Skeletal muscle satellite cell (primary cell): ENCODE data around the gene GPR17.

Source experiments
- H3K27me3 ChIP-seq: 2 replicates; pipeline ENCODE4 v1.7.0; 2013; ENCODE audit warnings: low read length; ENCODE audit not compliant: control insufficient read depth, insufficient read depth
- H3K36me3 ChIP-seq: 2 replicates; pipeline ENCODE4 v1.7.0; 2013; ENCODE audit warnings: mild to moderate bottlenecking, control low read depth, low read length; ENCODE audit not compliant: insufficient read depth
- H3K4me1 ChIP-seq: 2 replicates; pipeline ENCODE4 v1.7.0; 2013; ENCODE audit warnings: low read length; ENCODE audit not compliant: control insufficient read depth, insufficient read depth
- H3K4me2 ChIP-seq: 2 replicates; pipeline ENCODE4 v1.7.0; 2013; ENCODE audit warnings: mild to moderate bottlenecking, low read length
- H3K4me3 ChIP-seq: 2 replicates; pipeline ENCODE4 v1.7.0; 2013; ENCODE audit warnings: low read length
- H3K9ac ChIP-seq: 2 replicates; pipeline ENCODE4 v1.7.0; 2013; ENCODE audit warnings: mild to moderate bottlenecking, low read depth, low read length, moderate library complexity
- H3K9me3 ChIP-seq: replicated peaks from 2 replicates; pipeline ENCODE4 v1.7.0; 2013; ENCODE audit warnings: mild to moderate bottlenecking, control low read depth, low read length

Gene GPR17

GRCh38 chr2:127607399-127607908, 38.5 kb upstream of the GPR17 start:
- Histone ChIP-seq H3K4me2 (no peak overlapping the region), H3K27me3 (no peaks in the 10 kb centered on the region), H3K9me3 (peaks cover 8% of the 10 kb centered on the region), H3K36me3 (peaks cover 24% of the 10 kb centered on the region), H3K4me1 (peaks cover 4% of the 10 kb centered on the region), H3K4me3 (no peak overlapping the region), H3K9ac (no peak overlapping the region)

GRCh38 chr2:127608061-127609030, 37.6 kb upstream of the GPR17 start:
- peaks cover 2% of the 10 kb centered on the region for H3K9me3 ChIP-seq
- no peak overlapping the region for H3K4me3 ChIP-seq
- H3K4me2 ChIP-seq: no peak overlapping the region
- no peaks in the 10 kb centered on the region for H3K27me3 ChIP-seq
- peaks cover 4% of the 10 kb centered on the region for H3K4me1 ChIP-seq
- H3K9ac ChIP-seq: no peak overlapping the region
- H3K36me3 ChIP-seq: peaks cover 24% of the 10 kb centered on the region

DNA sequence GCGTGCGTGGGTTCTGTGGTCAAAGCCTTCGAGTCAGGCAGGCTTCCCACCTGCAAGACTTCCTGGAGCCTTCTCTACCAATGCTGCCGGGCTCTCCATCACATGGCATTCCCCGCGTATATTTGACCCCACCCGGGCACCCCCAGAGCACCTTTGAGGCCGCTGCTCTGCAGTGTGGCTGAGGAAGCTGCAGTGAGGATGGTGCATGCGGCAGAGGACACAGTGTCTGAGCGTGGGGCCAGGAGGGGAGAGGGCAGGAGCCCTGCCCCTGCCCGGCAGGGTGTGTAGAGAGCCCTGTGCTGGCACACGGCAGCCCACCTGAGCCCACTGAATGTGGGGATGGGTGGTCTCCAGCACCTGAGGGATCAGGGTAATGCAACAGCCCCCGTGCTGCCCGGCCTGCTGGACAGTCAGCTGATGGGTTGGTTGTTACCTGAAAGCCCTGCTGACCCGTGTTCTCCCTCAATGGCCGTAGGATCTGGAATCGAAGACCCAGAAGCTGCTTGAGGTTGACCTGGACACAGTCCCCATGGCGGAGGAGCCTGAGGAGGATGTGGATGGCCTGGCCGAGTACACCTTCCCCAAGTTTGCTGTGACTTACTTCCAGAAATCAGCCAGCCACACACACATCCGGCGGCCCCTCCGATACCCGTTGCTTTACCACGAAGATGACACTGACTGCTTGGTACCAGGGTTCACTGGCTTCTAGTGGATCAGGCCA, 36.8 kb upstream of the GPR17 start:
- Histone ChIP-seq H3K4me1 (peaks cover 6% of the 10 kb centered on the region), H3K4me3 (no peak overlapping the region), H3K4me2 (no peak overlapping the region), H3K27me3 (no peaks in the 10 kb centered on the region), H3K9ac (no peak overlapping the region), H3K36me3 (peaks cover 27% of the 10 kb centered on the region), H3K9me3 (no peaks in the 10 kb centered on the region)

GRCh38 chr2:127609818-127610217, 36.1 kb upstream of the GPR17 start:
- Histone ChIP-seq H3K4me1 (peaks cover 9% of the 10 kb centered on the region), H3K27me3 (no peaks in the 10 kb centered on the region), H3K9ac (no peak overlapping the region), H3K9me3 (no peaks in the 10 kb centered on the region), H3K4me3 (no peak overlapping the region), H3K36me3 (peaks cover 27% of the 10 kb centered on the region), H3K4me2 (no peak overlapping the region)

DNA sequence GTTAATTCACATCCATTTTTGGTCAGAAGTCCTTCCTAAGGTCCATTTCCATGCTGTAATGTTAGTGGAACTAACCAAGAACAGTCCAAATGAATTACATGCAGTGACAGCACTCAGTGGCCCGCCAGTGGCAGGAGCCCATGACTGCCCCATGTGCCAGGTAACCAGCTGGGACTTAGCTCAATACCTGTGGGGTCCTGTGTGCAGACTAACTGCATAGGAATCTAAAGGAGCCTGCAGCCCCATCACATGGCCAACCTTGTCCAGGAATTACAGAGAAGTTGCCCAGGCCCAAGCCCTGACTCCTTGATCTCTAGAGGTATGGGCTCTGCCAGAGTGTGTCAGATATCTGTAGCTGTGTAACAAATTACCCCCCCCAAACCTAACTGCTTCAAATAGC, 35.4 kb upstream of the GPR17 start:
- H3K36me3 ChIP-seq: peaks cover 27% of the 10 kb centered on the region
- no peak overlapping the region for H3K9ac ChIP-seq
- no peaks in the 10 kb centered on the region for H3K9me3 ChIP-seq
- no peak overlapping the region for H3K4me3 ChIP-seq
- H3K4me2 ChIP-seq: no peak overlapping the region
- H3K27me3 ChIP-seq: no peaks in the 10 kb centered on the region
- H3K4me1 ChIP-seq: peaks cover 13% of the 10 kb centered on the region

- Histone ChIP-seq H3K27me3 (no peaks in the 10 kb centered on the region), H3K4me1 (peaks cover 13% of the 10 kb centered on the region), H3K9ac (no peak overlapping the region)
Observed at GRCh38 chr2:127611076-127611925, 34.7 kb upstream of the GPR17 start.

GRCh38 chr2:127612111-127612822, 33.7 kb upstream of the GPR17 start:
- H3K4me2 ChIP-seq: no peak overlapping the region
- peaks cover 13% of the 10 kb centered on the region for H3K4me1 ChIP-seq
- H3K4me3 ChIP-seq: no peak overlapping the region
- no peaks in the 10 kb centered on the region for H3K27me3 ChIP-seq
- no peaks in the 10 kb centered on the region for H3K9me3 ChIP-seq
- no peak overlapping the region for H3K9ac ChIP-seq
- peaks cover 25% of the 10 kb centered on the region for H3K36me3 ChIP-seq

More at GRCh38 chr2:127611076-127611925, 34.7 kb upstream of the GPR17 start:
- Histone ChIP-seq H3K4me3 (no peak overlapping the region), H3K9me3 (no peaks in the 10 kb centered on the region), H3K36me3 (peaks cover 27% of the 10 kb centered on the region), H3K4me2 (no peak overlapping the region)

DNA sequence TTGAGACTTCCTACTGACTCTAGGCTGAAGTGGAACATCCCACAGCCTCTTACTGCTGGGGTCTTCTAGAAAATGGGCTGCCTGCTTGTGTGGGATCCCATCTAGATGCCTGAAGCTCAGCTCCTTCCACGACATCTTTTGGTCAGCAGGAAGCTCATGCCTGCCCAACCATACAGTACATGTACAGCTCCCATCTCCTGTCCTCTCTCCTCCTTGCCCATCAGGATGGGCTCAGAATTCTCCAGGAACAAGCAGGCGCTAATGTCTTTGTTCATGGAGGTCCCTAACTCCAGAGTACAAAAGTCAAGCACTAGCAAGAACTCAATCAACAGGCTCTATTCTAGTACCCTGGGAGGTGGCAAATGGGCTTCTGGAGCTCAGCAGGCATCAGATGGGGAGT, 31.7 kb upstream of the GPR17 start:
- H3K4me2 ChIP-seq: no peak overlapping the region
- peaks cover 18% of the 10 kb centered on the region for H3K36me3 ChIP-seq
- H3K9ac ChIP-seq: no peak overlapping the region
- H3K27me3 ChIP-seq: no peaks in the 10 kb centered on the region
- no peaks in the 10 kb centered on the region for H3K9me3 ChIP-seq
- H3K4me3 ChIP-seq: no peak overlapping the region
- H3K4me1 ChIP-seq: peaks cover 13% of the 10 kb centered on the region

DNA sequence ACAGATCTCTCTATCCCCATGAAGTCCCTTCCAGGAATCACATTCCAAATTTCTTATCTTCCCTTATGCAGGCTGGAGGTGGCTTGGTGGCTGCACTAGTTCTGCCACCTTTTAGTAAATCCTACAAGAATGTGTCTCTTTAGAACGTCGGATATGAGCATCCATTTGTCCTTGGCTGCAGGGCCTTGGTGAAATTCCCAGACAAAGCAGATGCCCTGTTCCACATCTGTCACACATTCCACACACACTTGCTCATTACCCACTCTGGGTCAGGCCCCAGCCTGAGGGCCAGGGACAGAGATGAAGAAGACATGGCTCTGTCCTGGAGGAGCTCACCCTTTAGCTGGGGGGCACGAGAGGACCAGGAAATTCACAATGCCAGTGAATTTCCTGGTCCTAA, 31.2 kb upstream of the GPR17 start:
- no peak overlapping the region for H3K9ac ChIP-seq
- no peaks in the 10 kb centered on the region for H3K27me3 ChIP-seq
- H3K4me1 ChIP-seq: peaks cover 13% of the 10 kb centered on the region
- no peak overlapping the region for H3K4me2 ChIP-seq
- H3K36me3 ChIP-seq: peaks cover 14% of the 10 kb centered on the region
- no peaks in the 10 kb centered on the region for H3K9me3 ChIP-seq
- H3K4me3 ChIP-seq: no peak overlapping the region

- no peak overlapping the region for H3K4me2 ChIP-seq
- H3K9me3 ChIP-seq: no peaks in the 10 kb centered on the region
- peaks cover 13% of the 10 kb centered on the region for H3K4me1 ChIP-seq
- H3K4me3 ChIP-seq: no peak overlapping the region
- H3K9ac ChIP-seq: no peak overlapping the region
- no peaks in the 10 kb centered on the region for H3K27me3 ChIP-seq
- peaks cover 13% of the 10 kb centered on the region for H3K36me3 ChIP-seq
Observed at GRCh38 chr2:127615511-127616166, 30.3 kb upstream of the GPR17 start.
